CD8-positive, alpha-beta memory T cell (primary cell): Measurements from ENCODE around the gene DISP1. TPM values are rescaled to one million over a fixed set of nuclear protein-coding genes. Genes with fewer than 3 reads are reported as not detected.

ENCODE experiments used
- CTCF ChIA-PET: fragments of 350-600 bp; sonication (Branson Sonifier 250); formaldehyde crosslinking; loops from one replicate; lab custom pipeline; 2021; ENCODE audit warnings: antibody characterized with exemption; lab: Charles Lee
- POLR2A ChIA-PET: fragments of 350-600 bp; sonication (Branson Sonifier 250); formaldehyde crosslinking; loops from one replicate; lab custom pipeline; 2021; ENCODE audit warnings: antibody characterized with exemption; lab: Charles Lee
- DNase-seq, 5 donors: peaks; one replicate each; pipeline versions ENCODE4 v3.0.0 to v3.0.0-alpha.2; 2020 to 2022; ENCODE audit warnings: mixed read lengths in 1 of 5
- H3K27ac ChIP-seq: one replicate; pipeline ENCODE4 v1.7.0; 2013; ENCODE audit warnings: low read depth, mild to moderate bottlenecking, low read length, moderate library complexity
- H3K27me3 ChIP-seq: 2 replicates; pipeline ENCODE4 v1.7.0; 2013; ENCODE audit warnings: low read length, mild to moderate bottlenecking; ENCODE audit not compliant: insufficient read depth, poor library complexity, severe bottlenecking
- H3K36me3 ChIP-seq: 2 replicates; pipeline ENCODE4 v1.7.0; 2013; ENCODE audit warnings: mild to moderate bottlenecking, low read length, moderate library complexity; ENCODE audit not compliant: insufficient read depth
- H3K4me1 ChIP-seq: 2 replicates; pipeline ENCODE4 v1.7.0; 2013; ENCODE audit warnings: mild to moderate bottlenecking, low read length, moderate library complexity; ENCODE audit not compliant: insufficient read depth
- H3K4me3 ChIP-seq: 2 replicates; pipeline ENCODE4 v1.7.0; 2013; ENCODE audit warnings: mild to moderate bottlenecking, low read length
- H3K9me3 ChIP-seq: 2 replicates; pipeline ENCODE4 v1.7.0; 2013; ENCODE audit warnings: mild to moderate bottlenecking, low read length
- H3K27ac Mint-ChIP-seq, 8 donors: one replicate each; pipeline ENCODE4 v1.8.0; 2020 to 2021; ENCODE audit warnings: mixed read lengths in 8 of 8, mild to moderate bottlenecking in 6 of 8, inconsistent platforms in 3 of 8, moderate library complexity in 3 of 8
- H3K27me3 Mint-ChIP-seq, 2 donors: one replicate each; pipeline ENCODE4 v1.8.0; 2020 to 2021; ENCODE audit warnings: mixed read lengths in 2 of 2, mild to moderate bottlenecking in 1 of 2, moderate library complexity in 1 of 2
- H3K36me3 Mint-ChIP-seq, 3 donors: one replicate each; pipeline ENCODE4 v1.8.0; 2020 to 2021; ENCODE audit warnings: mixed read lengths in 3 of 3, inconsistent platforms in 1 of 3, mild to moderate bottlenecking in 1 of 3
- H3K4me1 Mint-ChIP-seq, 3 donors: one replicate each; pipeline ENCODE4 v1.8.0; 2020 to 2021; ENCODE audit warnings: mixed read lengths in 3 of 3, inconsistent platforms in 1 of 3, mild to moderate bottlenecking in 1 of 3
- H3K4me3 Mint-ChIP-seq, 7 donors: one replicate each; pipeline ENCODE4 v1.8.0; 2020 to 2021; ENCODE audit warnings: mixed read lengths in 7 of 7, mild to moderate bottlenecking in 6 of 7, moderate library complexity in 4 of 7, inconsistent platforms in 2 of 7
- H3K9me3 Mint-ChIP-seq, 5 donors: one replicate each; pipeline ENCODE4 v1.8.0; 2020 to 2022; ENCODE audit warnings: mixed read lengths in 5 of 5, mild to moderate bottlenecking in 3 of 5, moderate library complexity in 2 of 5, inconsistent platforms in 1 of 5
- polyA plus RNA-seq: library from polyadenylated mRNA; unstranded; fragments of 300-500 nt; fragmentation: Illumina TruSeq; gene quantifications from one replicate; pipeline ENCODE4 v1.2.3, GENCODE V29; 2021
- total RNA-seq, 2 experiments: library from RNA; stranded (reverse); gene quantifications; one replicate each; pipeline ENCODE4 v1.2.3, GENCODE V29; 2021

DISP1 gene
- total and polyA plus RNA-seq, 3 experiments from 2014 or later: 2.4 to 2.6 (median 2.5) TPM

GRCh38 chr1:222777463-222777862, 37.4 kb upstream of the DISP1 start:
- H3K27me3 Mint-ChIP-seq: peaks cover 15 to 31% of the 10 kb centered on the region in 2 donors
- H3K27ac Mint-ChIP-seq: no peak overlapping the region
- no peak overlapping the region for H3K4me3 Mint-ChIP-seq
- peaks cover 10 to 12% (median 11%) of the 10 kb centered on the region in 3 donors for H3K4me1 Mint-ChIP-seq
- H3K9me3 ChIP-seq: no peaks in the 10 kb centered on the region
- CTCF ChIA-PET: no interaction called here
- H3K36me3 Mint-ChIP-seq: no peaks in the 10 kb centered on the region
- H3K4me3 ChIP-seq: no peak overlapping the region
- no peaks in the 10 kb centered on the region for H3K36me3 ChIP-seq
- no peaks in the 10 kb centered on the region for H3K27me3 ChIP-seq
- DNase-seq: no peak
- H3K4me1 ChIP-seq: no peaks in the 10 kb centered on the region
- no peaks in the 10 kb centered on the region for H3K9me3 Mint-ChIP-seq
- H3K27ac ChIP-seq: no peak overlapping the region
- POLR2A ChIA-PET: no interaction called here

- peaks cover 5 to 7% (median 6%) of the 10 kb centered on the region in 3 donors for H3K4me1 Mint-ChIP-seq
- CTCF ChIA-PET: no interaction called here
- H3K27ac Mint-ChIP-seq: no peak overlapping the region
- no peaks in the 10 kb centered on the region for H3K9me3 ChIP-seq
- H3K36me3 Mint-ChIP-seq: no peaks in the 10 kb centered on the region
- H3K4me3 Mint-ChIP-seq: no peak overlapping the region
- no peak overlapping the region for H3K4me3 ChIP-seq
- no peak overlapping the region for H3K27ac ChIP-seq
- no peak for DNase-seq
- no peaks in the 10 kb centered on the region for H3K36me3 ChIP-seq
- no peaks in the 10 kb centered on the region for H3K27me3 ChIP-seq
- POLR2A ChIA-PET: no interaction called here
- no peaks in the 10 kb centered on the region for H3K9me3 Mint-ChIP-seq
- H3K4me1 ChIP-seq: no peaks in the 10 kb centered on the region
- H3K27me3 Mint-ChIP-seq: peaks cover 15 to 26% of the 10 kb centered on the region in 2 donors
These were observed 36.9 kb upstream of the DISP1 start for GRCh38 chr1:222777977-222778376.

GRCh38 chr1:222781251-222781650, 33.6 kb upstream of the DISP1 start:
- H3K4me1 ChIP-seq: no peaks in the 10 kb centered on the region
- no peaks in the 10 kb centered on the region for H3K27me3 ChIP-seq
- H3K9me3 ChIP-seq: no peaks in the 10 kb centered on the region
- no peak overlapping the region for H3K27ac ChIP-seq
- no peaks in the 10 kb centered on the region for H3K4me1 Mint-ChIP-seq
- H3K9me3 Mint-ChIP-seq: no peaks in the 10 kb centered on the region
- H3K4me3 Mint-ChIP-seq: no peak overlapping the region
- H3K27me3 Mint-ChIP-seq: peaks cover 19 to 36% of the 10 kb centered on the region in 2 donors
- no peaks in the 10 kb centered on the region for H3K36me3 ChIP-seq
- CTCF ChIA-PET: no interaction called here
- no peak overlapping the region for H3K27ac Mint-ChIP-seq
- POLR2A ChIA-PET: no interaction called here
- no peaks in the 10 kb centered on the region for H3K36me3 Mint-ChIP-seq
- DNase-seq: no peak
- H3K4me3 ChIP-seq: no peak overlapping the region

DNA sequence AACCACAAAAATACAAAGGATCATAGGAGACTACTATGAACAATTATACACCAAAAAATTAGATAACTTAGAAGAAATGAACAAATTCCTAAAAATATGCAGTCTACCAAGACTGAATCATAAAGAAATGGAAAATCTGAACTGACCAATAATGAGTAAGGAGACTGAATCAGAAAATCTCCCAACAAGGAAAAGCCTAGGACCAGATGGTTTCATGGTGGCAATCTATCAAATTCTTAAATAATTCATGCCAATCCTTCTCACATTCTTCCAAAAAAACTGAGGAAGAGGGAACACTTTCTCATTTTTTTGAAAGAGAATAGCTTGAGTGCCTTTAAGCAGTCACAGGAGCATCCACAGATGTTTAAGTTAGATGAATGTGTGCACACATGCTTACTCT, 31.8 kb upstream of the DISP1 start:
- H3K27me3 Mint-ChIP-seq: peaks cover 22 to 41% of the 10 kb centered on the region in 2 donors
- no peak overlapping the region for H3K4me3 Mint-ChIP-seq
- H3K9me3 Mint-ChIP-seq: no peaks in the 10 kb centered on the region
- H3K27ac ChIP-seq: no peak overlapping the region
- no peak for DNase-seq
- ChIA-PET CTCF (no interaction called here), POLR2A (interaction anchor here (0.6 kb wide), 1 partner anchor 1268 kb away, joined by 5 read pairs; no protein-coding TSS in a partner anchor)
- no peaks in the 10 kb centered on the region for H3K9me3 ChIP-seq
- no peaks in the 10 kb centered on the region for H3K4me1 ChIP-seq
- H3K27ac Mint-ChIP-seq: no peak overlapping the region
- no peaks in the 10 kb centered on the region for H3K36me3 ChIP-seq
- H3K36me3 Mint-ChIP-seq: no peaks in the 10 kb centered on the region
- no peaks in the 10 kb centered on the region for H3K4me1 Mint-ChIP-seq
- H3K27me3 ChIP-seq: no peaks in the 10 kb centered on the region
- no peak overlapping the region for H3K4me3 ChIP-seq

GRCh38 chr1:222784371-222784770, 30.5 kb upstream of the DISP1 start:
- Mint-ChIP-seq H3K36me3 (no peaks in the 10 kb centered on the region), H3K27me3 (peaks cover 18 to 41% of the 10 kb centered on the region in 2 donors)

GRCh38 chr1:222784916-222785315, 29.9 kb upstream of the DISP1 start:
- ChIA-PET CTCF (no interaction called here), POLR2A (no interaction called here)
- Mint-ChIP-seq H3K27me3 (peaks cover 17 to 41% of the 10 kb centered on the region in 2 donors), H3K4me3 (no peak overlapping the region), H3K9me3 (peaks cover 0 to 2% (median 0%) of the 10 kb centered on the region in 5 donors), H3K36me3 (peaks cover 0 to 1% (median 0%) of the 10 kb centered on the region in 3 donors), H3K4me1 (no peaks in the 10 kb centered on the region), H3K27ac (no peak overlapping the region)
- no peaks in the 10 kb centered on the region for H3K27me3 ChIP-seq
- H3K36me3 ChIP-seq: no peaks in the 10 kb centered on the region
- H3K4me1 ChIP-seq: no peaks in the 10 kb centered on the region
- H3K27ac ChIP-seq: no peak overlapping the region
- H3K9me3 ChIP-seq: no peaks in the 10 kb centered on the region
- no peak for DNase-seq
- H3K4me3 ChIP-seq: no peak overlapping the region

More at GRCh38 chr1:222784371-222784770, 30.5 kb upstream of the DISP1 start:
- no peak for DNase-seq
- Histone ChIP-seq H3K4me3 (no peak overlapping the region), H3K27me3 (no peaks in the 10 kb centered on the region), H3K27ac (no peak overlapping the region), H3K9me3 (no peaks in the 10 kb centered on the region), H3K36me3 (no peaks in the 10 kb centered on the region), H3K4me1 (no peaks in the 10 kb centered on the region)
- Mint-ChIP-seq H3K4me1 (no peaks in the 10 kb centered on the region), H3K9me3 (no peaks in the 10 kb centered on the region), H3K4me3 (no peak overlapping the region), H3K27ac (no peak overlapping the region)
- CTCF ChIA-PET: no interaction called here
- POLR2A ChIA-PET: no interaction called here

DNA sequence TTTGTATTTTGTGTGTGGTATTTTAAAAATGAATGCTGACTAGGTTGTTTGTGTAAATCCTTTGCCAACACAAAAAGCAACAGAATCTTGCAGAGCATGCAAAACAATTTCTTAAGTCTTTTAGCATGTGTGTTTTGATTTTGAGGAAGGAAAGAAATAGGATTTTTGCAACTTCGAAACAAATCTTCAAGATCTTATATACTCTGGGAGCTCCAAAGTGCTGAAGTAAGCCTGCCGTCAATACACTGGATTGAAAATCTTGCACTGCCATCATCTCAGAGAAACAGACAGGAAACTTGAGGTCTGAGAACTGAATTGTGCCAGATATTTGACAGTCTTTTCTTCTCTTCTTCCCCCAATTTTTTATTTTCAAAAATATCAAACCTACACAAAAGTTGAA, 29.3 kb upstream of the DISP1 start:
- no peaks in the 10 kb centered on the region for H3K4me1 ChIP-seq
- POLR2A ChIA-PET: no interaction called here
- H3K27ac ChIP-seq: no peak overlapping the region
- no peaks in the 10 kb centered on the region for H3K9me3 ChIP-seq
- DNase-seq: no peak
- H3K4me3 Mint-ChIP-seq: no peak overlapping the region
- H3K9me3 Mint-ChIP-seq: peaks cover 0 to 2% (median 0%) of the 10 kb centered on the region in 5 donors
- H3K27me3 ChIP-seq: no peaks in the 10 kb centered on the region
- no peaks in the 10 kb centered on the region for H3K36me3 ChIP-seq
- H3K27me3 Mint-ChIP-seq: peaks cover 15 to 35% of the 10 kb centered on the region in 2 donors
- no peak overlapping the region for H3K27ac Mint-ChIP-seq
- no peak overlapping the region for H3K4me3 ChIP-seq
- H3K4me1 Mint-ChIP-seq: no peaks in the 10 kb centered on the region
- CTCF ChIA-PET: no interaction called here
- peaks cover 0 to 1% (median 0%) of the 10 kb centered on the region in 3 donors for H3K36me3 Mint-ChIP-seq

- H3K4me3 ChIP-seq: no peak overlapping the region
- no peaks in the 10 kb centered on the region for H3K4me1 ChIP-seq
- Mint-ChIP-seq H3K4me3 (no peak overlapping the region), H3K4me1 (no peaks in the 10 kb centered on the region), H3K27ac (no peak overlapping the region), H3K36me3 (peaks cover 0 to 1% (median 0%) of the 10 kb centered on the region in 3 donors), H3K27me3 (peaks cover 15 to 29% of the 10 kb centered on the region in 2 donors), H3K9me3 (peaks cover 0 to 2% (median 0%) of the 10 kb centered on the region in 5 donors)
- no peak overlapping the region for H3K27ac ChIP-seq
- POLR2A ChIA-PET: no interaction called here
- CTCF ChIA-PET: interaction anchor here (1.2 kb wide), 1 partner anchor 32 kb away, joined by 3 read pairs; no protein-coding TSS in a partner anchor
- no peaks in the 10 kb centered on the region for H3K27me3 ChIP-seq
- no peak for DNase-seq
- H3K36me3 ChIP-seq: no peaks in the 10 kb centered on the region
- H3K9me3 ChIP-seq: no peaks in the 10 kb centered on the region
These were observed 28.7 kb upstream of the DISP1 start for GRCh38 chr1:222786121-222786520.
